Dendritic cell treated with granulocyte-macrophage colony-stimulating factor and Interleukin-4, amounts not matched to agents 40 ng/mL and 50 ng/mL, for 4 days (primary cell): ENCODE data around the gene TWSG1.

ENCODE experiments used
- H3K27ac Mint-ChIP-seq: one replicate; pipeline ENCODE4 v1.8.0; 2022; ENCODE audit warnings: mild to moderate bottlenecking, mixed read lengths
- H3K27me3 Mint-ChIP-seq: one replicate; pipeline ENCODE4 v1.8.0; 2022; ENCODE audit warnings: mild to moderate bottlenecking, mixed read lengths
- H3K36me3 Mint-ChIP-seq: one replicate; pipeline ENCODE4 v1.8.0; 2022; ENCODE audit warnings: low read depth, mixed read lengths
- H3K4me1 Mint-ChIP-seq: one replicate; pipeline ENCODE4 v1.8.0; 2022; ENCODE audit warnings: low read depth, mixed read lengths
- H3K4me3 Mint-ChIP-seq: one replicate; pipeline ENCODE4 v1.8.0; 2022; ENCODE audit warnings: mild to moderate bottlenecking, moderate library complexity, mixed read lengths
- H3K9me3 Mint-ChIP-seq: one replicate; pipeline ENCODE4 v1.8.0; 2022; ENCODE audit warnings: mixed read lengths
- intact Hi-C: fragments of 100-400 bp; cut with micrococcal nuclease; formaldehyde crosslinking; loops from one replicate; pipeline ENCODE4 v1.15.0; 2022

TWSG1 gene

DNA sequence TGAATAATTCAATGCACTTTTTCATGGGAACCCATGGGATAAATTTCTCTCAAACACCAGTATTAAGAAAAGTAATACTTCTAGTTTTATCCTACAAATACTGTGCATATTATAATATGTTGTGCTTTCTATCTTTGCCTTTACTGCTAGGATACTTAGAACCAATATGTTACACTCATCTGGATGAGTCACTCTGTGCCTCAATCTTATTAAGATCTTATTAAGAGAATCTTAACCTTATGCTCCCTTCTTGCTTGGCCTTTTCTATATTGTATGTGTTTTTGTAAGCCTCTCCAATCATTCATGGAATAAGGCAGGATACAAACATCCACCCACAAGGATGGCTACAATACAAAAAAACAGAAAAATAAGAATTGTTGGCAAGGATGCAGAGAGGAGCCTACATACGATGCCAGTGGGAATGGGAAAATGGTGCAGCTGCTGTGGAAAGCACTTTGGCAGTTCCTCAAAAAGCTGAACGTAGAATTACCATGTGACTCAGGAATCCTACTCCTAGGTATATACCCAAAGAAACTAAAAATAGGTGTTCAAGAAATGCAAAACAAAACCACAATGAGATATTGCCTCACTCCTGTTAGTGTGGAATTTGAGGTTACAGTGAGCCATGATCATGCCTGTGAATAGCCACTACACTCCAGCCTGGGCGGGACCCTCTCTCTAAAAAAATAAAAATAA is 10.7 kb upstream of the TWSG1 start:
- intact Hi-C loops, result no loop called here
- no peak overlapping the region for H3K4me3 Mint-ChIP-seq
- H3K27me3 Mint-ChIP-seq, result no peaks in the 10 kb centered on the region
- H3K9me3 Mint-ChIP-seq, result peaks cover 25% of the 10 kb centered on the region
- H3K4me1 Mint-ChIP-seq, result peaks cover 17% of the 10 kb centered on the region
- no peak overlapping the region for H3K27ac Mint-ChIP-seq
- no peaks in the 10 kb centered on the region for H3K36me3 Mint-ChIP-seq

DNA sequence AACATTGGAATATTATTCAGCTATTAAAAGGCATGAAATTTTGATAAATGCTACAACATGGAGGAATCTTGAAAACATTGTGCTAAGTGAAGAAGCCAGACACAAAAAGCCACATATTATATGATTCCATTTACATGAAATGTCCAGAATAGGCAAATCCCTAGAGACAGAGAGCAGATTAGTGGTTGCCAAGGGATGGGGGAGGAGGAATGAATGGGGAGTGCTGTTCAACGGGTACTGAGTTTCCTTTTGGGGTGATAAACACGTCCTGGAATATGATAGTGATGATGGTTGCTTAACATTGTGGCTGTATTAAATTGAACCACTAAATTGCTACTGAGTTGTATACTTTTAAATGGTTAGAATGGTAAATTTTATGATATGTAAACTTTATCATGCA is 8.9 kb upstream of the TWSG1 start:
- Mint-ChIP-seq H3K4me1 (peaks cover 23% of the 10 kb centered on the region), H3K27ac (no peak overlapping the region)
- intact Hi-C loops, result no loop called here

GRCh38 chr18:9328776-9329175 is 5.8 kb upstream of the TWSG1 start:
- H3K27me3 Mint-ChIP-seq, result peaks cover 3% of the 10 kb centered on the region
- intact Hi-C loops, result no loop called here
- peaks cover 8% of the 10 kb centered on the region for H3K4me1 Mint-ChIP-seq

More for the DNA sequence above, 8.9 kb upstream of the TWSG1 start:
- Mint-ChIP-seq H3K27me3 (no peaks in the 10 kb centered on the region), H3K36me3 (no peaks in the 10 kb centered on the region), H3K4me3 (no peak overlapping the region), H3K9me3 (peaks cover 19% of the 10 kb centered on the region)

GRCh38 chr18:9329471-9329870 is 5.1 kb upstream of the TWSG1 start:
- peaks cover 13% of the 10 kb centered on the region for H3K4me1 Mint-ChIP-seq
- no peaks in the 10 kb centered on the region for H3K36me3 Mint-ChIP-seq
- H3K27me3 Mint-ChIP-seq, result peaks cover 5% of the 10 kb centered on the region
- H3K4me3 Mint-ChIP-seq, result no peak overlapping the region
- H3K9me3 Mint-ChIP-seq, result peaks cover 9% of the 10 kb centered on the region
- H3K27ac Mint-ChIP-seq, result no peak overlapping the region
- intact Hi-C loops, result no loop called here

More at GRCh38 chr18:9328776-9329175, 5.8 kb upstream of the TWSG1 start:
- no peak overlapping the region for H3K27ac Mint-ChIP-seq
- no peak overlapping the region for H3K4me3 Mint-ChIP-seq
- H3K36me3 Mint-ChIP-seq, result no peaks in the 10 kb centered on the region
- H3K9me3 Mint-ChIP-seq, result peaks cover 9% of the 10 kb centered on the region

DNA sequence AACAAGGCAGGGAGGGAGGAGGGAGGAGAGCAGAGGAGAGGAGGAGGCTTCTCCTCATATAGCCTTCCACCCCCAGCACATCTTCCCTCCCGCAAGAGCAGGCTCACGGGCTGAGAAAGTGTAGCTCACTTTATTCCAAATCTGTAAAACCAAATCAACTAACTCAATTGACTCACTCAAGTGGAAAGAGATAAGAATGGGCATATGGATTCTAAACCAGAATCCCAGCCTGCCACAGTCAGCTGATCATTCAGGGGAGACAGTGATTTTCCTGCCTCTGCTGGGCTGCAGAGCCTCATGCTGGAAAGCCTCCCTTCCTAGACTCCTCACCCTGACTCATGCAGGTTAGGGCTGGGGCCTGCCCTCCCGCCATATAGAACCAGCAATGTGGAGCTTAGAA is 4.2 kb upstream of the TWSG1 start:
- Mint-ChIP-seq H3K27me3 (peaks cover 5% of the 10 kb centered on the region), H3K27ac (no peak overlapping the region), H3K4me3 (no peak overlapping the region), H3K4me1 (peaks cover 13% of the 10 kb centered on the region), H3K9me3 (peaks cover 9% of the 10 kb centered on the region), H3K36me3 (no peaks in the 10 kb centered on the region)
- intact Hi-C loops, result loop anchor here (10.0 kb wide), 3 partner anchors 196 to 626 kb away; partner anchors contain the start of genes ANKRD12 and MTCL1

DNA sequence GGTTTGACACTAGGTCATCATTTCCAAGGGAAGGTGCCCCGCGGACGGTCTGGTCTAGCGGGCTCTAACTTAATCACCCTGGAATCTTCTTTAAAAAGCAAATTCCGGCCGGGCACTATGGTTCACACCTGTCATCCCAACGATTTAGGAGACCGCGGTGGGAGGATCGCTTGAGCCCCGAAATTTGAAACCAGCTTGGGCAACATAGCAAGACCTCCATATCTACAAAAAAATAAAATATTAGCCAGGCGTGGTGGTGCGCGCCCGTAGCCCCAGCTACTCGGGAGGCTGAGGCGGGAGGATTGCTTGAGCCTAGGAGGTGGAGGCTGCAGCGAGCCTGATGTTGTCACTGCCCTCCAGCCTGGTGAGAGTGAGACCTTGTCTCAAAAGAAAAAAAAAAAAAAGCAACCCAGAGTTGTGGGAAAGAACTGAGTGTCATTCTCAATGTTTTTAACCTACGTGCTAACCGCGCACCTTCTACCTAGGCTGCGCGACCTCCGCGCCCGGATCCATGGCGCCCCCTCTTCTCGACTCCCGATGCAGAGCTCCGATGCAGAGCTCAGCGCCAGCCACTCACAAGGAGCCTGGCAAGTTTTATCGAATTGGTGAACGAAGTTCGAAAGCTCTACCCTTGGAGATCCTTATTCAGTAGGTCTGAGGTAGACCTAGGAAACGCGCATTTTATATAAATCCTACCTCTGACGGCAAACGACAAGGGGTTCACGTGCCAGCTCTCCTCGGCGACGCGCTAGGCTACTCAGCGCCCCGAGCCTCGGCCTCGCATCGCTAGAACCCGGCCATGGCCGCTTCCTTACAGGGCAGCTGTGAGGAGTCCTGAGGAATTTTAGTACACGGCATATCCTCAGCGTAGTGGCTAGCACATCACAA is 888 bp upstream of the TWSG1 start:
- Mint-ChIP-seq H3K36me3 (peaks cover 7% of the 10 kb centered on the region), H3K27ac (peak overlapping the region; percentile 89), H3K4me1 (peaks cover 28% of the 10 kb centered on the region), H3K27me3 (peaks cover 5% of the 10 kb centered on the region), H3K9me3 (peaks cover 5% of the 10 kb centered on the region), H3K4me3 (peak overlapping the region; percentile 87)
- intact Hi-C loops, result loop anchor here (1.0 to 10.0 kb wide), 4 partner anchors 142 to 629 kb away; partner anchors contain the start of genes ANKRD12, MTCL1 and RALBP1

GRCh38 chr18:9334973-9335696 is 562 bp downstream of the TWSG1 start:
- Mint-ChIP-seq H3K27ac (peak overlapping the region; percentile 89), H3K27me3 (peaks cover 5% of the 10 kb centered on the region), H3K9me3 (no peaks in the 10 kb centered on the region), H3K4me3 (peak overlapping the region; percentile 87), H3K36me3 (peaks cover 15% of the 10 kb centered on the region), H3K4me1 (peaks cover 27% of the 10 kb centered on the region)
- intact Hi-C loops, result loop anchor here (1.0 to 10.0 kb wide), 4 partner anchors 140 to 630 kb away; partner anchors contain the start of genes ANKRD12, MTCL1 and RALBP1

- intact Hi-C loops, result loop anchor here (10.0 kb wide), 3 partner anchors 201 to 631 kb away; partner anchors contain the start of genes ANKRD12 and MTCL1
- no peak overlapping the region for H3K27ac Mint-ChIP-seq
- H3K4me3 Mint-ChIP-seq, result peak overlapping the region; percentile 87
- peaks cover 5% of the 10 kb centered on the region for H3K27me3 Mint-ChIP-seq
- H3K9me3 Mint-ChIP-seq, result no peaks in the 10 kb centered on the region
- H3K4me1 Mint-ChIP-seq, result peaks cover 22% of the 10 kb centered on the region
- peaks cover 21% of the 10 kb centered on the region for H3K36me3 Mint-ChIP-seq
Measured at GRCh38 chr18:9335697-9336045, 1.1 kb downstream of the TWSG1 start.

DNA sequence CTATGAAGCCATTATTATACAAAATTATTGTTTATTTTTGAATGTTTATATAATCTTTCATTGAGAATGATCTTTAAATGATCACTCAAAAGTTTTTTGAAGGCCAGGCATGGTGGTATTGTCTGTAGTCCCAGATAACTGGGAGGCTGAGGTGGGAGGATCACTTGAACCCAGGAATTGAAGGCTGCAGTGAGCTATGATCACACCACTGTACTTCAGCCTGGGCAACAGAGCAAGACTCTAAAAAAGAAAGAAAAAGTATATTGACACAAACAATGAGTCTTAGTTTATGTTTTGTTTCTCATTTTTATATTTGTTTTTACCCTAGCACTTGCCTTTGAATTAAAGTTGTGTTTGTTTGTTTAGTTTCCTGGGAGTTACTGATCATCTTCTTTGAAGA is 2.3 kb downstream of the TWSG1 start:
- Mint-ChIP-seq H3K27me3 (peaks cover 5% of the 10 kb centered on the region), H3K4me1 (peaks cover 22% of the 10 kb centered on the region), H3K9me3 (no peaks in the 10 kb centered on the region), H3K4me3 (no peak overlapping the region), H3K36me3 (peaks cover 30% of the 10 kb centered on the region), H3K27ac (no peak overlapping the region)
- intact Hi-C loops, result loop anchor here (10.0 kb wide), 3 partner anchors 202 to 632 kb away; partner anchors contain the start of genes ANKRD12 and MTCL1

DNA sequence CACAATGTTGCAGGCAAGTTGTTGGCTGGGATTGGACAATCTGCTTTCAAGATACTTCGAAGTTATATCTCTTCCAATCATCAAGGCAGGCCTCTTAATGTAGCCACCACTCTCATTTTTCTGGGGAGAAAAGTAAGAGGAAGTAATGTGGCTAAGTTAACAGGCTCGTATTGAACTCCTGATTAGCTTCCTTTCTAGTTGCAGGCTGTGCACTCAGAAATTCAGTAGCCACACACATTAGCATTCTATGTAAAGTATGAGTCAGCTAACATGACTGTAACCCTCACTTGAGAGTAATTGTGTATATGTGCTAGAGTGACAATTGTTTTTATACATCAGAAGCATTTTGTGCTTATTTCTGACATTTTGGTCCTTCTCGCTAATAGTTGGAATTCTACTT is 3.3 kb downstream of the TWSG1 start:
- no peaks in the 10 kb centered on the region for H3K9me3 Mint-ChIP-seq
- peaks cover 22% of the 10 kb centered on the region for H3K4me1 Mint-ChIP-seq
- peak overlapping the region; percentile 30 for H3K27ac Mint-ChIP-seq
- intact Hi-C loops, result loop anchor here (10.0 kb wide), 3 partner anchors 203 to 633 kb away; partner anchors contain the start of genes ANKRD12 and MTCL1
- H3K4me3 Mint-ChIP-seq, result no peak overlapping the region
- peaks cover 30% of the 10 kb centered on the region for H3K36me3 Mint-ChIP-seq
- peaks cover 5% of the 10 kb centered on the region for H3K27me3 Mint-ChIP-seq

GRCh38 chr18:9340472-9340871 is 5.9 kb downstream of the TWSG1 start:
- H3K4me3 Mint-ChIP-seq, result no peak overlapping the region

DNA sequence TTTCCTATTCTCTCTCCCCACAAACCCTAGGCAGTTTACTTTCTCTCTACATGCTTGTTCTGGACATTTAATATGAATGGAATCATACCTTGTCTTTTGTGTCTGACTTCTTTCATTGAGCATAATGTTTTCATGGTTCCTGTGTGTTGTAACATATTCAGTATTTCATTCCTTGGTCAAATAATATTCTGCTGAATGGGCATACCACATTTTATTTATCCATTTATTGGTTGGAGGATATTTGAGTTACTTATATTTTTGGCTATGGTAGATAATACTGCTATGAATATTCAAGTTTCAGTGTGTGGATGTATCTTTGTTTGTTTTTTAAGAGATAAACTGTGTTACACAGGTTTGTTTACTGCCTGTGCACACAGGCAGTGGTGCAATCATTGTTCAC is 9.0 kb downstream of the TWSG1 start:
- H3K36me3 Mint-ChIP-seq, result peaks cover 40% of the 10 kb centered on the region
- H3K4me1 Mint-ChIP-seq, result peaks cover 12% of the 10 kb centered on the region
- intact Hi-C loops, result no loop called here
- H3K27me3 Mint-ChIP-seq, result no peaks in the 10 kb centered on the region
- H3K9me3 Mint-ChIP-seq, result peaks cover 8% of the 10 kb centered on the region
- no peak overlapping the region for H3K27ac Mint-ChIP-seq
- H3K4me3 Mint-ChIP-seq, result no peak overlapping the region

More at GRCh38 chr18:9340472-9340871, 5.9 kb downstream of the TWSG1 start:
- Mint-ChIP-seq H3K27ac (no peak overlapping the region), H3K36me3 (peaks cover 43% of the 10 kb centered on the region), H3K4me1 (peaks cover 19% of the 10 kb centered on the region), H3K9me3 (peaks cover 8% of the 10 kb centered on the region), H3K27me3 (no peaks in the 10 kb centered on the region)
- intact Hi-C loops, result no loop called here

GRCh38 chr18:9346775-9347174 is 12.2 kb downstream of the TWSG1 start:
- H3K27me3 Mint-ChIP-seq, result no peaks in the 10 kb centered on the region
- intact Hi-C loops, result no loop called here
- peaks cover 12% of the 10 kb centered on the region for H3K4me1 Mint-ChIP-seq
- peaks cover 8% of the 10 kb centered on the region for H3K9me3 Mint-ChIP-seq
- H3K4me3 Mint-ChIP-seq, result no peak overlapping the region
- no peak overlapping the region for H3K27ac Mint-ChIP-seq
- H3K36me3 Mint-ChIP-seq, result peaks cover 22% of the 10 kb centered on the region
